Activated CD8-positive, alpha-beta memory T cell treated with anti-CD3 and anti-CD28 coated beads for 1 hour (primary cell): ENCODE measurements around the gene NEDD8.
"Not testable (repeated sequence)": the region's sequence is repeated elsewhere in the genome, so short reads cannot be mapped to it uniquely, and the experiment has no call there.

Experiments used
- DNase-seq, 2 donors: peaks; one replicate each; pipeline ENCODE4 v3.0.0-alpha.2; 2020; ENCODE audit warnings: low read depth in 1 of 2; ENCODE audit errors: extremely low read depth in 1 of 2

Gene NEDD8

DNA sequence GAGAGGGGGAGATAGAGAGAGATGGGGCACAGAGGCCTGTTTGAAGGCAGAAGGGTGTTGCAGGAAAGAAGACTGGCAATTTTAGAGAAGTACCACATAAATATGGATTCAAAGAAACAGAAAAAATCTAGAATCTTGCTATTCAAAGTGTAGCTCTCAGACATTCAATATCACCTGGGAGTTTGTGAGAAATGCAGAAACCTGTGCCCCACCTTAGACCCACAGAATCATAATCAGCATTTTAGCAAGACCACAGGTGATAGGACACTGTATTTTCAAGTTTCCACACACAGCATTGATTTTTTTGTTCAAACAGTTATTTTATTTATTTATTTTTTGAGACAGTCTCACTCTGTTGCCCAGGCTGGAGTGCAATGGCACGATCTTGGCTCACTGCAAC lies 3.3 kb downstream of the NEDD8 start:
- DNase-seq, result no peak

GRCh38 chr14:24226473-24226872 lies 5.7 kb downstream of the NEDD8 start:
- no peak for DNase-seq

DNA sequence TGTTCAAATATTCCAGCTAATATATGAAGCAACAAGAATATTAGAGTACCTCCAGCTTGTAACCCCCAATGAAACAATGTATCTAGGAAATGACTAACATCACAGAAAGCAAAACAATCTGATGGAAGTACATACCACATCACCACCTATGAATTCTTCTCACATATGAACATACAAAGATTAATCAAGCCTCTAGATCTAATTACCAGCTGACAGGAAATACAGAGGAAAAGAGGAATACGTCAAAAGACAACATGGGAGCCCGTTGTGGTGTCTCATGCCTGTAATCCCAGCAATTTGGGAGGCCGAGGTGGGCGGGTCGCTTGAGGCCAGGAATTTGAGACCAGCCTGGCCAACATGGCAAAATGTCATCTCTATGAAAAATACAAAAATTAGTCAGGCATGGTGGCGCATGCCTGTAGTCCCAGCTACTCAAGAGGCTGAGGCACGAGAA lies 7.5 kb downstream of the NEDD8 start:
- no peak for DNase-seq

- not testable (repeated sequence) for DNase-seq
These were observed 9.2 kb downstream of the NEDD8 start for GRCh38 chr14:24222987-24223386.

GRCh38 chr14:24219521-24219920 lies 12.6 kb downstream of the NEDD8 start:
- no peak for DNase-seq

- no peak for DNase-seq
These were observed 13.1 kb downstream of the NEDD8 start for GRCh38 chr14:24219080-24219479.

GRCh38 chr14:24216876-24217275 lies 15.3 kb downstream of the NEDD8 start:
- not testable (repeated sequence) for DNase-seq

- no peak for DNase-seq
These were observed 15.8 kb downstream of the NEDD8 start for GRCh38 chr14:24216345-24216699.

DNA sequence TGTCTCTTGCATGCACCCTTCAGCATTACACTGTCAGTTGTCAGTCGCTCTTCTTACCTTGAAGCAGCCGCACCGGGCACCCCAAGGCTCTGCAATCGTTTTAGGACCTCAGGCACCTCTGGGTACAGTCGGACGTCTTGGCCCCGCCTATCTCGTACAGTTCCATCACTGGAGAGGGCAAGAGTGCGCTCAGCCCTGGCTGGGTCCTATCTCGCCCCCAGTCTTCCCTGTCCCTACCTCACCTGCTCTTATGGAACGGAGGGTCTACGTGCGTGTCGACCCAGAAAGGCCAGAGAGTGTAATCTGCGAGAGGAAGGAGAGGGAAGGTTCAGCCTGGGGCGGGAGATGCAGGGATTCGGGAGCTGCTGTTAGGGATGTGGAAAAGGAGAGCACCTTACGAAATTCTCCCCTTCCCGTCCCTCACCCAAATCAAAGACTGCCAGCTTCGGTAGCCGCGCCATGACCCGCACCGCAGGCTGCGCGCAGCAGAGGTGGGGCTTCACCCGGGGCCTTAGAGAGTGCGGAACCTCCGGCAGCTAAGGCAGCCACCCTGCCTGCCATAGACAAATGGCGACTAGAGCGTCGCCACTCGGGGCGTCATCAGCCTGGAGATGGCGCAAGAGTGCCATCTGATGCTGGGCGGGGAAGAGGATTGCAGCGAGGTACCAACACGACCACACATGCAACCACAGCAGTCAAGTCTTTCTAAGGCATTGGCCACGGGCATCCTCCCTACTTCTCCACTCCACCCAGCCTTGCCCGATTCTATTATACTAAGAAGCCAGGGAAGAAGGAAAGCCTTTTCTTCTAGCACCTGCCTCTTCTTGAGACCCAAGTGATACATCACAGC lies 16.4 kb downstream of the NEDD8 start, which contains the start of gene MDP1:
TSS of gene MDP1 (minus strand) at position 572 of the 850 bp plus-strand sequence. CDS start at position 461, 111 bp downstream.
- DNase-seq, result peak; percentile 65 to 73

GRCh38 chr14:24213866-24214662 lies 18.1 kb downstream of the NEDD8 start:
- no peak for DNase-seq

- peak; percentile 91 to 92 for DNase-seq
These were observed 19.0 kb downstream of the NEDD8 start, which contains the start of gene CHMP4A for GRCh38 chr14:24212924-24213865. TSS of gene CHMP4A (minus strand) at chr14:24213488. CDS start at chr14:24213439, 49 bp downstream.

- no peak for DNase-seq
These were observed 20.9 kb downstream of the NEDD8 start for GRCh38 chr14:24211311-24211710.

DNA sequence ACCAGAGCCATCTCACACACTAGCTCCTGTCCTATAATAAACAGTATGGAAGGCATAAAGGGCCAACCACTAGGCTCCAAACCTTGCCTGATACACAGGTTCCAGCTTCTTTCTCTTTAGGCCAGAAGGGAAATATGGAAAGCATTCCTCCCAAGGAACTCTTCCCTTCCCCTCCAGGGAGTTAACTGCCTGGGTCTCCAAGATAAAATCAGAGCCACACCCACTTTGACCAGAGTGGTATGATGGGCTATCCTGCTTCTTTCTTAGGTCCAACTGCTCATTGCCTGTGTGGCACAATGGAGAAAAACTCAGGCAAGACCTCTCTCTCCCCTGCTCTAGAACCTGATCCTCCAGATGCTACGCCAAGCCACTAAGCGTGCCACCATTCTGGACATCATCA lies 24.5 kb downstream of the NEDD8 start:
- DNase-seq, result no peak

DNA sequence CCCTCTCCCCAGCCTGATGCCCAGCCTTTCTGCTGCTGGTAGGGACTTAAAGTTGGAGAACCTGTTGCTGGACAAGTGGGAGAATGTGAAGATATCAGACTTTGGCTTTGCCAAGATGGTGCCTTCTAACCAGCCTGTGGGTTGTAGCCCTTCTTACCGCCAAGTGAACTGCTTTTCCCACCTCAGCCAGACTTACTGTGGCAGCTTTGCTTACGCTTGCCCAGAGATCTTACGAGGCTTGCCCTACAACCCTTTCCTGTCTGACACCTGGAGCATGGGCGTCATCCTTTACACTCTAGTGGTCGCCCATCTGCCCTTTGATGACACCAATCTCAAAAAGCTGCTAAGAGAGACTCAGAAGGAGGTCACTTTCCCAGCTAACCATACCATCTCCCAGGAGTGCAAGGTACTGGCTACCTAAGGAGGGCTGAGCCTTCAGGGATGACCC lies 25.0 kb downstream of the NEDD8 start:
- DNase-seq, result no peak

DNA sequence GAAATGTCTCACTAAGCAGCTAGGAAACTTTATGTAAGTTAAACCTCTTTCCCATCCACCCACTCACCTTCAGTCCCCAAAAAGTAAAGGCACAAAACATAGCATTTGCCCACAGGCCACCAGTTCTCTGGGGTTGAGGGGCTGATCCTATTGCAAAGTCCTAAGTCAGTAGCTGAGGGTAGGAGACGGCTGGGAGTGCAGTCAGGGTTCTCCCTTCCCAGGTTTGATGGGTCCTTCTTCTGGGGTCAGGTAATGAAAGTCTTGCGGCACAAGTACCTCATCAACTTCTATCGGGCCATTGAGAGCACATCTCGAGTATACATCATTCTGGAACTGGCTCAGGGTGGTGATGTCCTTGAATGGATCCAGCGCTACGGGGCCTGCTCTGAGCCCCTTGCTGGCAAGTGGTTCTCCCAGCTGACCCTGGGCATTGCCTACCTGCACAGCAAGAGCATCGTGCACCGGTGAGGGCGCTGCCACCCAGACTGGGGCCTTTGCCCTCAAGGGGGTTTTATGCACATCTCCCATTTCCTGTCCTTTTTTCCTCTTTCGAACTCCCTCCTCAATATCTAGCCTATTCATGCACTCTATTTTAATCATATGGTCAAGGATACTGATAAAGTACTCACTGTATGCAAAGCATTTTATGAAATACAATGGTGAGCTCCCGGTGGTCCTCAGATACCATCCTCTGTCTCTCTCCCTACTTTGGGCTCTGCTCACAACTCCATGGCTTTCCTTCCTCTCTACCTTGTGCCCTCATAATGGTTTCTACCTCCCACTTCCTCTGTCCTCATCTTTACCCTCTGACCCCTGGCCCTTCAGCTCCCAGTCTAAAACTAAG lies 25.7 kb downstream of the NEDD8 start:
- no peak for DNase-seq

- no peak for DNase-seq
These were observed 27.7 kb downstream of the NEDD8 start for GRCh38 chr14:24204163-24205146.

DNA sequence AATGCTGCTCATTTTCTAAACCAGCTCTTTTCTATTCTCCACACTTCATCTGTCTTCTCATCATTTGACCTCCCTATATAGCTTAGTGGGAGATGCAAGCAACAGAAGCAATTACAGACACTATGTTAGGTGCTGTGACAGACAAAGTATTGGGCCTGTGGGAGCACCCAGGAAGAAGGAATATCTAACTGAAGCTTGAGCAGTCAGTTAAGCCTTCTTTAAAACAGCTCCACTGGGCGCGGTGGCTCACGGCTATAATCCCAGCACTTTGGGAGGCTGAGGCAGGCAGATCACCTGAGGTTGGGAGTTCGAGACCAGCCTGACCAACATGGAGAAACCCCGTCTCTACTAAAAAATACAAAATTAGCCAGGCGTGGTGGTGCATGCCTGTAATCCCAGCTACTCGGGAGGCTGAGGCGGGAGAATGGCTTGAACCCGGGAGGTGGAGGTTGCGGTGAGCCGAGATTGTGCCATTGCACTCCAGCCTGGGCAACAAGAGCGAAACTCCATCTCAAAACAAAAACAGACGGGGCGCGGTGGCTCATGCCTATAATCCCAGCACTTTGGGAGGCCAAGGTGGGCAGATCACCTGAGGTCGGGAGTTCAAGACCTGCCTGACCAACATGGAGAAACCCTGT lies 28.8 kb downstream of the NEDD8 start:
- not testable (repeated sequence) for DNase-seq

DNA sequence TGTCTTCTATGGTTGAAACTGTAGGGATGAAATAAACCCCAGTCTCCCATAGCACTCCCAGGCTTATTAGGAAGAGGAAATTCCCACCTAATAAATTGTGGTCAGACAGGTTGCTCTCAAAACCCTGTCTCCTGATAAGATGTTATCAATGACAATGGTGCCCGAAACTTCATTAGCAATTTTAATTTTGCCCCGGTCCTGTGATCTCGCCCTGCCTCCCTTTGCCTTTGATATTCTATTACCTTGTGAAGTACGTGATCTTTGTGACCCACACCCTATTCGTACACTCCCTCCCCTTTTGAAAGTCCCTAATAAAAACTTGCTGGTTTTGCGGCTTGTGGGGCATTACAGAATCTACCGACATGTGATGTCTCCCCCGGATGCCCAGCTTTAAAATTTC lies 29.6 kb downstream of the NEDD8 start:
- not testable (repeated sequence) for DNase-seq
